GM12874 (cell line): ENCODE measurements around the gene DDIAS.

ENCODE experiments used
- CTCF ChIP-seq: IDR thresholded peaks from 2 replicates; pipeline ENCODE4 v1.5.1; 2011; ENCODE audit warnings: low read depth, mild to moderate bottlenecking, control low read depth, low read length, moderate library complexity; ENCODE audit not compliant: insufficient read depth

DDIAS gene

GRCh38 chr11:82959987-82960778 lies 58.6 kb downstream of the DDIAS start:
- TF ChIP-seq CTCF, result no peak

- no peak for TF ChIP-seq CTCF
Observed at GRCh38 chr11:82960779-82961143, 59.2 kb downstream of the DDIAS start.

GRCh38 chr11:82967381-82967780 lies 65.8 kb downstream of the DDIAS start:
- no peak for TF ChIP-seq CTCF

GRCh38 chr11:82969811-82970210 lies 68.3 kb downstream of the DDIAS start:
- TF ChIP-seq CTCF, result no peak

- TF ChIP-seq CTCF, result no peak
Observed at GRCh38 chr11:82972103-82972502, 70.6 kb downstream of the DDIAS start.

GRCh38 chr11:82974135-82974534 lies 72.6 kb downstream of the DDIAS start:
- no peak for TF ChIP-seq CTCF

GRCh38 chr11:82974851-82975250 lies 73.3 kb downstream of the DDIAS start:
- TF ChIP-seq CTCF, result no peak
